ENCODE measurements around the gene KCNH4.
A peak's percentile ranks its signal among the peaks of the same experiment; 100 is the strongest.

Gene KCNH4

DNA sequence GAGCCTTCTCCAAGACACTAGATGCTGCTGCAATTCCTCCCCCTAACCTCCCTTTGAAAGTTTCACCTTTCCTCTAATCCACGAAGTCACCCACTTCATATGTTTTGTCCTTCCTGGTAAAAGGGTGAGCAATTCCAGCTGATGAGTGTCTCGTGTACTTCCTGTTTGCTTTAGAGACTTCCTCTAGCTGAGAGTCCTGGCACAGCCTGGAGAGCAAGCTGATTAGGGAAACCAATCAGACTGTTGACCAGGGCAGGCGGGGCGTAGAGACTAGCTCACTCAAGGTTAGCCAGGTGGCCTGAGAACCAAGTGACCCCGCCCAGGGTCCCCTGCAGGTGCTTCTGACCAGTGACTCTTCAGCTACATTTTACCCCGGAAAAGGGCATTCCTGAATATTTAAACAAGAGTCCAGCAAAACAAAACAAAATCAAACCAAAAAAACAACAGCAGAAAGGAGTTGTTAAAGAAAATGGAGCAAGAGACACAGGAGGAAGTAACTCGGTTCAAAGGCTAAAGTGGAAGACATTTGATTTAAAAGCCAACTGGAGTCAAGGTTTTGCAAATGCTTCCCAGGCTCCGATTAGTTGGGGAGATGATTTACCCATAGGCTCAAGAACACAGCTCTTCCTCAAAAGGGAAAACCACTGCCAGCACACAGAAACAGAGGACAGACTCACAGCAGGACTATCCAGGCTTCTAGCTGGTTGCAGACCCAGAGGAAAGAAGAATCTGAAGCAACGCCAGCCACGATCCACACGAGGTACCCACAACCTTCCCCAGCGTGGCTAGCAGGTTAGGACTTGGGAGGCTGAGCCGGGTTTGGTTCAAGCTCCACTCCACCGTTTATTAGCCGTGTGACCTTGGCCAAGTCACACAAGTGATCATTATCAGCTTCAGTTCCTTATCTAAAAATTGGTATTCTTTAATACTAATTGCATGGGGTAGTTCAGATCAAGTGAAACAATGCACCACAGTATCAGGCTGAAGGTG lies 45.0 kb downstream of the KCNH4 start:
- DNase-seq: no peak

DNA sequence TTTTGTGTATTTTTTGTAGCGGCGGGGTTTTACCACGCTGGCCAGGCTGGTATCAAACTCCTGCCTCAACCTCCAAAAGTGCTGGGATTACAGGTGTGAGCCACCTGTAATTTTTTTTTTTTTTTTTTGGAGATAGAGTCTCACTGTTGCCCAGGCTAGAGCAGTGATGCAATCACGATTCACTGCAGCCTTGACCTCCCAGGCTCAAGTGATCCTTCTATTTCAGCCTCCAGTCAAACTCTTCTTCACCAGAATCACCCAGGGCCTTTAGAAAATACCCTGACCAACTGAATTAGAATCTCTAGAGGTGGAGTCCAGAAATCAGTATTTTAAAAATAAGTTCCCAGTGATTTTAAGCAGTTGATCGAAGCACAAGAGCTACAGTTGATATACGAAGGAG lies 45.8 kb downstream of the KCNH4 start:
- no peak for DNase-seq

DNA sequence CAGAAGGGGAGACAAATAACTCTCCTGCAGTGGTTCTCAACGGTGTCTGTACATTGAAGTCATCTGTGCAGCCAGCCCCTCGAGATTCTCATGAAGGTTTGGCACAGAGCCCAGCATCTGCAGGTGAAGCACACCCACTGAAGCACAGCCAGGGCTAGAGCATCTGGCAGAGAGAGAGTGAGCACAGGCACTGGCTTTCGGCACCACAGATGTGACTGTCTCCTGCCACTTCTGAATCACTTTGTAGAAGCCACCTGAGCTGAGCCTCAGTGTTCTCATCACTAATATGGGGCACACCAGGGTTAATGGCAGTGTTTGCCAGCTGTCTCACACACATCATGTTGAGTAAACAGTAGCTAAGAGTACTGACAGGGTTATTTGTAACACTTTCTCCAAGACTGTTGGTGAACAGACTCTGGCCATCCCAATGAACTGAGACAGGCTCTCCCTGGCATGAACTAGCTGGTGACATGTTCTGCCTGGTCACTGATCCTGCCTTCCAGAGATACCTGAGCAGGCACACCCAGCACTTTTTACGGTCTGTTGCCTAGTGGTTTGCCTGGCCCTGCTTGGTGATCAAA lies 47.4 kb downstream of the KCNH4 start:
- DNase-seq: peak in 1 of 2 experiments; percentile 43

GRCh38 chr17:42132941-42133340 lies 48.0 kb downstream of the KCNH4 start:
- DNase-seq: peak; percentile 48 to 65

DNA sequence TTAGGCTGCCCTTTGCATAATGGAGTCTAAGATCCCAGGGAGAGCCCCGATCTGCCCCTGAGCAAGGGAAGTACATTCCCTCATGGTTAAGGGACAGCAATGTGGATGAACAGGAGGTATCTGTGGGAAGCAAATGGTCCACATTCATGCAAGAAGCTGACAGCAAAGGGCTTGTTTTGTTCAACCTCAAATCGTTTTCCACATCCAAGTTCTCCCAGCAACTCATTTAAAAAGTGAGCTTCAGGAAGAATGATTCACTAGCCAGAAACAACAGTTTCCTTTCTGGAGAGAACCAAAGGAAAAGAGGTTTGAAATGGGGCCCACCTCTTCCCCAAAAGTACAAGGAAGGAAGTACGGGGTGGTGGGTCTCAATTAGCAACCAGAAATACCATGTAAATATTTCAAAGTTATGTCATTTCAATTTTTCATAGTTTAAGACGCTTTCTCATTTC lies 48.9 kb downstream of the KCNH4 start:
- DNase-seq: no peak

GRCh38 chr17:42131232-42131631 lies 49.7 kb downstream of the KCNH4 start:
- no peak for DNase-seq

DNA sequence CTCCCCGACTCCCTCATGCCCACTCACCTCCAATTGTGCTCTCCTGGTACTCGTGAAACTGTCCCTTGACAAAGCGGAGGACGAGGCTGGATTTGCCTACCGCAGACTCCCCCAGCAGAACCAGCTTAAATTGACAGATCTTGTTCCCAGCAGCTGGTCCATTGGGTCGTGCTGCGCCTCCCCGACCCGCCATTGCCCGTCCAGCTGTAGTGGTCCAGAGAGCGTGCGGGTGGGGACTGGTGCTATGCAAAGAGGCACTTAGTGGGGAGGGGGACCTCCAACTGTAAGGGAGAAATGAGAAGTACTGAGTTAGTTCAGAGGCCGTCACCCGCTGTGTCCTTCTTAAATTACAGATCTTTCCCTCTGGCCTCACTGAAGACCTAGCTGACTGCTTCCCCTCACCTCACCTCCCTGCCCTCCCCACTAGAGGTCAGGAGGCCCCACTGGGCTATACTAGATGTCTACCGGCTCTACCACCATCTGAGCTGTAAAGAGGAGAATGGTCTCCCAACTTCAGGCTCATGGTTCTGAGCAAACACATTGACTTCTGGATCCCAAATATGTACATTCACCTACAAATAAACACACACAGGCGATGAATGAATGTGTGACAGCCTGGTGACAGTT lies 50.5 kb downstream of the KCNH4 start:
- DNase-seq: no peak

GRCh38 chr17:42129109-42129837 lies 51.7 kb downstream of the KCNH4 start:
- DNase-seq: no peak

- no peak for DNase-seq
Observed at GRCh38 chr17:42127414-42127813, 53.5 kb downstream of the KCNH4 start.

DNA sequence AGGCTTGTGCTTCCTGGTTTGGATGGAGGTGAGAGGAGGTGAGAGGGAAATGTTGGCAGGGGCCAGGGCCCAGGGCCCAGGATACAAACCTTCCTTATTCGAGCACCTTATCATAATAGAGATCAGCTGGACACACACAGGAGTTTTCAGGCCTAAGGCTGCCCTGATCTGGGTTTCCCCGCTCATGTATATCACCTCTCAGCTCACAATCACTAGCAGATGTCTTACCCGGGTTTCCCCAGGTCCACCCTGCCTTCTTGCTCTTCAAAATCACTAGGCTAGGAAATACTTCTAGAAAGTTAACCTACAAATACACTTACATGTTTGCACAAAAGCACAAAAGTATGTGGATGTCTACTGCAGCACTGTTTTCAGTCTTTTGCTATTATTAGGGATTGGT lies 54.1 kb downstream of the KCNH4 start:
- DNase-seq: no peak

GRCh38 chr17:42125565-42125964 lies 55.4 kb downstream of the KCNH4 start:
- DNase-seq: no peak

- no peak for DNase-seq
Observed at GRCh38 chr17:42124256-42124655, 56.7 kb downstream of the KCNH4 start.

DNA sequence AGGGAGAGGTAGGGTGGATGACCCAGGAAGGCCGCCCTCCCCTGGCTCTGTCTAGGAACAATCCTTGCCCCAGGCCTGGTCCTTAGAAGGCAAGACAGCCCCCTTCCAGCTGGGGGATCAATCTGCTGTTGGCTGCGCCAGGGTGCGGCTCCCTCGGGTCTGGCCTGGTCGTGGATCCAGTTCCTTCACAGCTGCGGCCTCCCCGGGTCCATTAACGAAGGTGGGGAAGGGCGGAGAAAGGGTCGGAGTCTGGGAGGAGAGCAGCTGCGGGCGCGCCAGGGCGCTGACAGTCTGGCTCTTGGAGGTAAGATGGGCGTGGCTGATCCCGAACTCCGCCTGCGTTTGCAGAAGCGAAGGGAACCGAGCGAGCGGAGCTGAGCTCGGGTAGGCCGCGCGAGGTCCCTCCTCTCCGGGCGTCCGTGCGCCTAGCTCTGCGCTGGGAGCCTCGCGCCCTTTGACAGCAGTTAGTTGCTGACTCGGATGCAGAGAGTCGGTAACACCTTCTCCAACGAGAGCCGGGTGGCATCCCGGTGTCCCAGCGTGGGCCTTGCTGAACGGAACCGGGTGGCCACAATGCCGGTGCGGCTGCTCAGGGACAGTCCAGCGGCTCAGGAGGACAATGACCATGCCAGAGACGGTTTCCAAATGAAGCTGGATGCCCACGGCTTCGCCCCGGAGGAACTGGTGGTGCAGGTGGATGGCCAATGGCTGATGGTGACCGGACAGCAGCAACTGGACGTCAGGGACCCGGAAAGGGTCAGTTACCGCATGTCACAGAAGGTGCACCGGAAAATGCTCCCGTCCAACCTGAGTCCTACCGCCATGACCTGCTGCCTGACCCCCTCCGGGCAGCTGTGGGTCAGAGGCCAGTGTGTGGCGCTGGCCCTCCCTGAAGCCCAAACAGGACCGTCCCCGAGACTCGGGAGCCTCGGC lies 58.3 kb downstream of the KCNH4 start, which contains the start of gene HSPB9:
HSPB9 (plus strand) TSS at position 434 of the 933 bp plus-strand sequence; CDS start at position 481, 47 bp downstream.
- no peak for DNase-seq

- DNase-seq: peak; percentile 83 to 86
Observed at GRCh38 chr17:42120770-42121769, 59.9 kb downstream of the KCNH4 start, which contains the start of gene KAT2A. TSS of gene KAT2A (minus strand) at chr17:42121367. CDS start at chr17:42121304, 63 bp downstream.

DNA sequence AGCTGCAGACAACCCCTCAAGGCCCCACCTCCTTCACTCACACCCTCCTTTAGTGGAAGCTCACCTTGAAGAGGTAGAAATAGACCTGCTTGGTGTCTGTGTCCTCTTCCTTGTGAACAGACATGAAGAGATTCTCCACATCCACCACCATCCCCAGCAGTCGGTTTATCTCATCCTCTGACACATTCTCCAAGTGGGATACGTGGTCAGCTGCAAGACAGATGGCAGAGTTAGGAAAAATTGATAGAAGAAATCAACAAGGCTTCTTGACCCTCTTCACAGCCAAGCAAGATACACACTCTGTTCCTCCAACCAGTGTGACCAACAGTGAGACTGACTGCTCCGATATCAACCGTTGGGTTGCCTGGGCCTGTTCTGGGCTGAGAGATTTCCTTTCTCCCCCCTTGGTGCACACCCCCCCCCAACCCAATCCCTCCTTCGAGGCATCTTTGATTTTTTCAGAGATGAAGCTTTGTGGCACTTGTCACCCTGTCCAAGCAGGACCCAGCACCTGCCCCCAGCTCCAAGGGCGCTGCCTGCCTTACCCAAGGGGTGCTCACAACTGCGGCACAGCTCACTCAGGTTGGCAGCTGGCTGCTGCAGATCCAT lies 60.7 kb downstream of the KCNH4 start:
- DNase-seq: no peak

GRCh38 chr17:42119301-42119700 lies 61.6 kb downstream of the KCNH4 start:
- DNase-seq: no peak

DNA sequence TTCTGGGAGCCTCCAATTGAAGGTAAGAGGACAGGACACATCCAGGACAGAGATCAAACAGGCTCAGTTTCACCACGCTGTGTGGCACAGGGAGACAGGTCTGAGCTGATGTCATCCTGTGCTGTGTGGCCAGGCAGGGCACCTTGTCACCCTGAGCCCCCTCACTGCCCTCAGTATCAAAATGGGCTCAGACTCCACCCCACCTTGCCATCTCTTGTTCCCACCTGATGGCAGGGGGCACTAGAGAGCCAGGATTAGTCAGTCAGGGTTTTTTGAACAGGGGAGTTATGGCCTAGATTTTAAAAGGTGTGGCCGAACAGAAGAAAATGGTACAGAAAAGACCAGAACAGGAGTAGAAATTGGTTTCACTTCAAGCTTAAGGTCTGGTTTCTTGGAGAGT lies 62.4 kb downstream of the KCNH4 start:
- peak; percentile 63 to 68 for DNase-seq

GRCh38 chr17:42118126-42118510 lies 62.8 kb downstream of the KCNH4 start:
- DNase-seq: no peak

DNA sequence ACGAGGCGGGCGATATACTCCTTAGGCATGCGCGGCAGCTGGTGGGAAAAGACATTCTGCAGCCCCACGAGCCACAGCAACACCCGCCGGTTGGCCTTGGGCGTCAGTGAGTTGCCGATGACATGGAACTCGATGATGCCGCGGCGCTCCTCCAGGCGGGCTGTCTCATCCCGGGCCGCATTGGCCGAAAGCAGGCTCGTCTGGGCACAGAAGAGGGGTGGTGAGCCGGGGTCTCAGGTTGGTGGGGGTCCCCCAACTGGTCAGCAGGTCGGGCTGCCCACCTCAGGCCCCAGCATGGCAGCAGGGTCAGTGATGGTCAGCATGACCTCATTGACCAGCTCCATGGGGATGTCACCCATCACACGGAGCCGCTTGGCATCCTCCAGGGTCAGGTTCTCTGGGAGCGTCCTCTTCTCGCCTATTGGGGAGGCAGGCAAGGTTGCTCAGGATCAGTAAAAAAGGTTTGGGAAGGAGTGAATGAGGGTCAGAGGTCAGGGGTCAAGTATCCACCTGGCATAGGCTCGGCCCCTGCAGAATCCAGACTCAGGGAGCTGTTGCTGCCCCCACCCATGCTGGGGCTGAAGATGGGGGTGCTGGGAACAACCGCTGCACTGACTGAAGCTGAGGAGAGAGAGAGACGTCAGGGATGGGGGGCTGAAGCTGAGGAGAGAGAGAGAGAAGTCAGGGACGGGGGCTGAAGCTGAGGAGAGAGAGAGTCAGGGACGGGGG lies 63.4 kb downstream of the KCNH4 start:
- no peak for DNase-seq

Measured in activated T-cell treated with anti-CD3 and anti-CD28 coated beads, Interleukin-2, amount 50 U/mL, for 48 hours (primary cell).